GOT3 (cell line): ENCODE measurements around the gene AP1G2.
"Not testable (repeated sequence)": the region's sequence is repeated elsewhere in the genome, so short reads cannot be mapped to it uniquely, and the experiment has no call there.

ENCODE experiments used
- DNase-seq: peaks from one replicate; lab custom pipeline; 2025; ENCODE audit warnings: mixed read lengths; lab: John Stamatoyannopoulos, UW

AP1G2 gene

GRCh38 chr14:23567186-23568020, at the start of gene AP1G2:
Gene AP1G2 (minus strand): TSS chr14:23567791. CDS start chr14:23567314, 477 bp downstream.
- DNase-seq: no peak

- DNase-seq: no peak
These were observed 48.3 kb upstream of the AP1G2 start for GRCh38 chr14:23615856-23616255.

GRCh38 chr14:23614395-23614828, 46.8 kb upstream of the AP1G2 start:
- no peak for DNase-seq

- no peak for DNase-seq
These were observed 45.9 kb upstream of the AP1G2 start for GRCh38 chr14:23613242-23614070.

GRCh38 chr14:23612802-23613201, 45.2 kb upstream of the AP1G2 start:
- DNase-seq: no peak

GRCh38 chr14:23612354-23612732, 44.8 kb upstream of the AP1G2 start:
- DNase-seq: no peak

- DNase-seq: no peak
These were observed 43.3 kb upstream of the AP1G2 start for GRCh38 chr14:23610815-23611289.

- DNase-seq: no peak
These were observed 42.7 kb upstream of the AP1G2 start for GRCh38 chr14:23610090-23610814.

GRCh38 chr14:23609411-23610089, 42.0 kb upstream of the AP1G2 start:
- not testable (repeated sequence) for DNase-seq

- DNase-seq: no peak
These were observed 41.4 kb upstream of the AP1G2 start for GRCh38 chr14:23609001-23609400.

GRCh38 chr14:23608454-23608853, 40.9 kb upstream of the AP1G2 start:
- DNase-seq: no peak

GRCh38 chr14:23605931-23606585, 38.5 kb upstream of the AP1G2 start:
- no peak for DNase-seq

- no peak for DNase-seq
These were observed 37.1 kb upstream of the AP1G2 start for GRCh38 chr14:23604675-23605170.

- no peak for DNase-seq
These were observed 36.6 kb upstream of the AP1G2 start for GRCh38 chr14:23604148-23604547.

- DNase-seq: no peak
These were observed 35.5 kb upstream of the AP1G2 start for GRCh38 chr14:23603103-23603502.

GRCh38 chr14:23602181-23603095, 34.8 kb upstream of the AP1G2 start:
- no peak for DNase-seq

GRCh38 chr14:23601845-23602180, 34.2 kb upstream of the AP1G2 start:
- DNase-seq: no peak

- no peak for DNase-seq
These were observed 33.8 kb upstream of the AP1G2 start for GRCh38 chr14:23601424-23601823.

GRCh38 chr14:23600806-23601205, 33.2 kb upstream of the AP1G2 start:
- DNase-seq: no peak

GRCh38 chr14:23600322-23600707, 32.7 kb upstream of the AP1G2 start:
- DNase-seq: no peak
